ENCODE data around the gene TMEM204. TPM values are rescaled to one million over a fixed set of nuclear protein-coding genes. Genes with fewer than 3 reads are reported as not detected.

The TMEM204 gene
- total and polyA plus RNA-seq, 10 of the 15 experiments (the other 5 are each of a cell fraction or from before 2014, with no cell fraction given) = 0.05 to 0.30 (median 0.18) TPM; not detected in 7

DNA sequence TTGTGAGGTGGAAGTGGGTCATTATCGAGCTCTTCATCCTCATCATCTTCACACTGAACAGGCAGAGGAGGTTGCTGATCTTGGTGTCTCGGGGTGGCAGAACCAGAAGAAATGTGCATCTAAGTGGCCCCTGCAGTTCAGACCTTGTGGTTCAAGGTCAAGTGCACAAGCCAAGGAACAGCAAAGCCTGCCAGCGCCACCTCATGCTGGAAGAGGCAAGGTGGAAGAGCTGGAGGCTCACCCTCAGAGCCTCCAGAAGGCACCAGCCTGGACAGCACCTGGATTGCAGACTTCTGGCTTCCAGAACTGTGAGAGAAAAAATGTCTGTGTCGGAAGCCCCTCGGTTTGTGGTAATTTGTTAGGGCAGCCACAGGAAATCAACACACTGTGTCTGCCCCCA lies 45.7 kb downstream of the TMEM204 start:
- H3K9me3 ChIP-seq (replicated peaks; ENCODE audit: control insufficient read depth, insufficient read depth, low read length) = no peaks in the 10 kb centered on the region; the same call in 2 of the 3 replicates
- intact Hi-C loops (cut with micrococcal nuclease; ENCODE audit: unreplicated experiment) = no loop called here
- POLR2A ChIA-PET = no interaction called here

More for the DNA sequence above, 45.7 kb downstream of the TMEM204 start:
- no TSS peak for BruUV-seq (replicated peaks)
- H3K27ac ChIP-seq (ENCODE audit: control insufficient read depth, insufficient read depth) = no peak overlapping the region
- no peaks in the 10 kb centered on the region for H3K36me3 ChIP-seq (ENCODE audit: control insufficient read depth in 2 of 2, insufficient read depth in 2 of 2, low read length in 1 of 2)
- H3K9ac ChIP-seq (ENCODE audit: control insufficient read depth, insufficient read depth, low read length) = no peak overlapping the region
- CTCF ChIA-PET = no interaction called here
- SMC1A ChIA-PET (ENCODE audit: uncharacterized antibody, unreplicated experiment) = no interaction called here
- TF ChIP-seq STAT3 (IDR thresholded peaks at IDR 0.05; ENCODE audit: low read depth, low read length) (no peak), NBN (IDR thresholded peaks at IDR 0.05) (no peak), ZNF622 (IDR thresholded peaks at IDR 0.05) (no peak), CBX3 (IDR thresholded peaks at IDR 0.05; ENCODE audit: borderline replicate concordance, low read depth) (no peak), RAD21 (IDR thresholded peaks at IDR 0.05; ENCODE audit: insufficient read depth, low read depth, low read length) (0 out of 2 replicates have a peak, but pooled peaks have one; percentile 15), ZNF207 (IDR thresholded peaks at IDR 0.05; ENCODE audit: borderline replicate concordance) (no peak), KLF5 (IDR thresholded peaks at IDR 0.05; ENCODE audit: partially characterized antibody) (no peak), SUZ12 (IDR thresholded peaks at IDR 0.05; ENCODE audit: unreplicated experiment) (no peak)
- TF ChIP-seq, protein P1, sequence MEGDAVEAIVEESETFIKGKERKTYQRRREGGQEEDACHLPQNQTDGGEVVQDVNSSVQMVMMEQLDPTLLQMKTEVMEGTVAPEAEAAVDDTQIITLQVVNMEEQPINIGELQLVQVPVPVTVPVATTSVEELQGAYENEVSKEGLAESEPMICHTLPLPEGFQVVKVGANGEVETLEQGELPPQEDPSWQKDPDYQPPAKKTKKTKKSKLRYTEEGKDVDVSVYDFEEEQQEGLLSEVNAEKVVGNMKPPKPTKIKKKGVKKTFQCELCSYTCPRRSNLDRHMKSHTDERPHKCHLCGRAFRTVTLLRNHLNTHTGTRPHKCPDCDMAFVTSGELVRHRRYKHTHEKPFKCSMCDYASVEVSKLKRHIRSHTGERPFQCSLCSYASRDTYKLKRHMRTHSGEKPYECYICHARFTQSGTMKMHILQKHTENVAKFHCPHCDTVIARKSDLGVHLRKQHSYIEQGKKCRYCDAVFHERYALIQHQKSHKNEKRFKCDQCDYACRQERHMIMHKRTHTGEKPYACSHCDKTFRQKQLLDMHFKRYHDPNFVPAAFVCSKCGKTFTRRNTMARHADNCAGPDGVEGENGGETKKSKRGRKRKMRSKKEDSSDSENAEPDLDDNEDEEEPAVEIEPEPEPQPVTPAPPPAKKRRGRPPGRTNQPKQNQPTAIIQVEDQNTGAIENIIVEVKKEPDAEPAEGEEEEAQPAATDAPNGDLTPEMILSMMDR (IDR thresholded peaks at IDR 0.05 in 2 of 3, conservative IDR thresholded peaks at IDR 0.05 in 1 of 3; ENCODE audit: control insufficient read depth in 2 of 3, extremely low read depth in 1 of 3, insufficient read depth in 1 of 3, low read depth in 3 of 3, low read length in 3 of 3) = 0 out of 6 replicates have a peak, but pooled peaks of 2 of the 3 experiments have one; percentile 2 to 7
- TF ChIP-seq, protein P2, sequence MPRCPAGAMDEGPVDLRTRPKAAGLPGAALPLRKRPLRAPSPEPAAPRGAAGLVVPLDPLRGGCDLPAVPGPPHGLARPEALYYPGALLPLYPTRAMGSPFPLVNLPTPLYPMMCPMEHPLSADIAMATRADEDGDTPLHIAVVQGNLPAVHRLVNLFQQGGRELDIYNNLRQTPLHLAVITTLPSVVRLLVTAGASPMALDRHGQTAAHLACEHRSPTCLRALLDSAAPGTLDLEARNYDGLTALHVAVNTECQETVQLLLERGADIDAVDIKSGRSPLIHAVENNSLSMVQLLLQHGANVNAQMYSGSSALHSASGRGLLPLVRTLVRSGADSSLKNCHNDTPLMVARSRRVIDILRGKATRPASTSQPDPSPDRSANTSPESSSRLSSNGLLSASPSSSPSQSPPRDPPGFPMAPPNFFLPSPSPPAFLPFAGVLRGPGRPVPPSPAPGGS (IDR thresholded peaks at IDR 0.05; ENCODE audit: borderline replicate concordance, insufficient read depth, low read depth, low read length, poor library complexity, severe bottlenecking) = no peak
- TF ChIP-seq, protein P3, sequence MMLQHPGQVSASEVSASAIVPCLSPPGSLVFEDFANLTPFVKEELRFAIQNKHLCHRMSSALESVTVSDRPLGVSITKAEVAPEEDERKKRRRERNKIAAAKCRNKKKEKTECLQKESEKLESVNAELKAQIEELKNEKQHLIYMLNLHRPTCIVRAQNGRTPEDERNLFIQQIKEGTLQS (IDR thresholded peaks at IDR 0.05; ENCODE audit: borderline replicate concordance, extremely low read depth, low read depth, low read length) = no peak
- TF ChIP-seq, protein P4, sequence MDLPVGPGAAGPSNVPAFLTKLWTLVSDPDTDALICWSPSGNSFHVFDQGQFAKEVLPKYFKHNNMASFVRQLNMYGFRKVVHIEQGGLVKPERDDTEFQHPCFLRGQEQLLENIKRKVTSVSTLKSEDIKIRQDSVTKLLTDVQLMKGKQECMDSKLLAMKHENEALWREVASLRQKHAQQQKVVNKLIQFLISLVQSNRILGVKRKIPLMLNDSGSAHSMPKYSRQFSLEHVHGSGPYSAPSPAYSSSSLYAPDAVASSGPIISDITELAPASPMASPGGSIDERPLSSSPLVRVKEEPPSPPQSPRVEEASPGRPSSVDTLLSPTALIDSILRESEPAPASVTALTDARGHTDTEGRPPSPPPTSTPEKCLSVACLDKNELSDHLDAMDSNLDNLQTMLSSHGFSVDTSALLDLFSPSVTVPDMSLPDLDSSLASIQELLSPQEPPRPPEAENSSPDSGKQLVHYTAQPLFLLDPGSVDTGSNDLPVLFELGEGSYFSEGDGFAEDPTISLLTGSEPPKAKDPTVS (IDR thresholded peaks at IDR 0.05; ENCODE audit: low read depth, low read length) = no peak
- 72% methylated on average over 5 of the region's 5 CpGs for WGBS (ENCODE audit: insufficient coverage, insufficient replicate concordance, low lambda C conversion rate, missing lambda C conversion rate)
- in situ Hi-C loops (cut with MboI) = no loop called here
- ATAC-seq (no peak), FAIRE-seq (no peak), DNase-seq (ENCODE audit: low read depth, low spot score) (no peak)
- no peaks in the 10 kb centered on the region for H3K27me3 ChIP-seq (replicated peaks in 1 of 2; ENCODE audit: control insufficient read depth in 2 of 2, insufficient read depth in 2 of 2, low read length in 1 of 2)
- H3K79me2 ChIP-seq (ENCODE audit: control insufficient read depth, insufficient read depth, low read length) = no peaks in the 10 kb centered on the region
- H3K4me1 ChIP-seq (ENCODE audit: control insufficient read depth, insufficient read depth, low read length) = no peaks in the 10 kb centered on the region
- no peaks in the 10 kb centered on the region for H4K20me1 ChIP-seq (ENCODE audit: control insufficient read depth, insufficient read depth)
- RAD21 ChIA-PET (ENCODE audit: unreplicated experiment) = no interaction called here
- H3K4me2 ChIP-seq (ENCODE audit: control insufficient read depth, insufficient read depth) = no peak overlapping the region
- H3K4me3 ChIP-seq = no peak overlapping the region
- no peak overlapping the region for H2AFZ ChIP-seq (ENCODE audit: control insufficient read depth, low read depth, low read length)
